GM19328 (cell line): Measurements from ENCODE around the gene SLAMF8.

Experiments used
- ATAC-seq: cut with Tn5 transposase; IDR thresholded peaks from one replicate; pipeline ENCODE4 v1.9.1; 2021; ENCODE audit warnings: mild to moderate bottlenecking, moderate library complexity; ENCODE audit not compliant: unreplicated experiment

SLAMF8 gene

GRCh38 chr1:159826441-159827101 lies at the start of gene SLAMF8:
SLAMF8 (plus strand) TSS chr1:159826873; CDS start chr1:159826899, 26 bp downstream.
- no peak for ATAC-seq

GRCh38 chr1:159778266-159778665 lies 48.4 kb upstream of the SLAMF8 start:
- ATAC-seq, result no peak

- no peak for ATAC-seq
Observed at GRCh38 chr1:159779403-159779851, 47.2 kb upstream of the SLAMF8 start.

- peak; percentile 99 for ATAC-seq
Observed at GRCh38 chr1:159780583-159781582, 45.8 kb upstream of the SLAMF8 start, which contains the start of gene DUSP23. DUSP23 (plus strand) TSS chr1:159780962; CDS start chr1:159781101, 139 bp downstream.

GRCh38 chr1:159781992-159782391 lies 44.7 kb upstream of the SLAMF8 start:
- no peak for ATAC-seq

GRCh38 chr1:159783724-159784123 lies 42.9 kb upstream of the SLAMF8 start:
- ATAC-seq, result no peak

- no peak for ATAC-seq
Observed at GRCh38 chr1:159786465-159786864, 40.2 kb upstream of the SLAMF8 start.

GRCh38 chr1:159786966-159787365 lies 39.7 kb upstream of the SLAMF8 start:
- ATAC-seq, result no peak

GRCh38 chr1:159790237-159790917 lies 36.3 kb upstream of the SLAMF8 start:
- no peak for ATAC-seq

- no peak for ATAC-seq
Observed at GRCh38 chr1:159791031-159791430, 35.6 kb upstream of the SLAMF8 start.

- no peak for ATAC-seq
Observed at GRCh38 chr1:159791461-159791860, 35.2 kb upstream of the SLAMF8 start.

- no peak for ATAC-seq
Observed at GRCh38 chr1:159795534-159795933, 31.1 kb upstream of the SLAMF8 start.

GRCh38 chr1:159798893-159799292 lies 27.8 kb upstream of the SLAMF8 start:
- ATAC-seq, result no peak

GRCh38 chr1:159799446-159799985 lies 27.2 kb upstream of the SLAMF8 start:
- ATAC-seq, result no peak

GRCh38 chr1:159800177-159800930 lies 26.3 kb upstream of the SLAMF8 start:
- no peak for ATAC-seq

GRCh38 chr1:159802111-159802510 lies 24.6 kb upstream of the SLAMF8 start, which contains the start of gene FCRL6:
FCRL6 (plus strand) TSS chr1:159802360; CDS start chr1:159802425, 65 bp downstream.
- ATAC-seq, result no peak

- no peak for ATAC-seq
Observed at GRCh38 chr1:159803956-159804689, 22.6 kb upstream of the SLAMF8 start.

- no peak for ATAC-seq
Observed at GRCh38 chr1:159804924-159805323, 21.7 kb upstream of the SLAMF8 start.

- ATAC-seq, result no peak
Observed at GRCh38 chr1:159815926-159816325, 10.7 kb upstream of the SLAMF8 start.
